ENCODE data around the gene TTC3.
"Not testable (repeated sequence)": the region's sequence is repeated elsewhere in the genome, so short reads cannot be mapped to it uniquely, and the experiment has no call there.

Gene TTC3

GRCh38 chr21:37220981-37221664 is 148.1 kb downstream of the TTC3 start:
- H3K27me3 Mint-ChIP-seq (ENCODE audit: low read depth): no peaks in the 10 kb centered on the region
- H3K4me1 Mint-ChIP-seq: no peaks in the 10 kb centered on the region
- no peak for TF ChIP-seq CTCF (IDR thresholded peaks at IDR 0.05; ENCODE audit: unreplicated experiment in 3 of 3)
- H3K4me3 Mint-ChIP-seq: peak overlapping the region; percentile 80 to 84 (median 84)
- H3K36me3 Mint-ChIP-seq (ENCODE audit: low read depth): peaks cover 68% of the 10 kb centered on the region
- H3K9me3 Mint-ChIP-seq: peaks cover 4% of the 10 kb centered on the region
- peak overlapping the region in 1 of 3 experiments; percentile 56 for H3K27ac Mint-ChIP-seq

- not testable (repeated sequence) for H3K9me3 Mint-ChIP-seq; H3K27me3 Mint-ChIP-seq (ENCODE audit: low read depth); H3K27ac Mint-ChIP-seq; H3K4me3 Mint-ChIP-seq; H3K4me1 Mint-ChIP-seq
- peaks cover 78% of the 10 kb centered on the region for H3K36me3 Mint-ChIP-seq (ENCODE audit: low read depth)
These were observed 149.2 kb downstream of the TTC3 start for GRCh38 chr21:37222248-37222647.

GRCh38 chr21:37223804-37224345 is 150.8 kb downstream of the TTC3 start:
- no peak overlapping the region for H3K4me3 Mint-ChIP-seq
- H3K27me3 Mint-ChIP-seq (ENCODE audit: low read depth): no peaks in the 10 kb centered on the region
- peaks cover 4% of the 10 kb centered on the region for H3K9me3 Mint-ChIP-seq
- TF ChIP-seq CTCF (IDR thresholded peaks at IDR 0.05; ENCODE audit: unreplicated experiment in 3 of 3): no peak
- H3K27ac Mint-ChIP-seq: no peak overlapping the region
- no peaks in the 10 kb centered on the region for H3K4me1 Mint-ChIP-seq
- H3K36me3 Mint-ChIP-seq (ENCODE audit: low read depth): peaks cover 80% of the 10 kb centered on the region

GRCh38 chr21:37224861-37225839 is 152.1 kb downstream of the TTC3 start:
- Mint-ChIP-seq H3K9me3 (peaks cover 4% of the 10 kb centered on the region), H3K4me1 (no peaks in the 10 kb centered on the region), H3K27me3 (ENCODE audit: low read depth) (no peaks in the 10 kb centered on the region), H3K27ac (no peak overlapping the region), H3K4me3 (no peak overlapping the region), H3K36me3 (ENCODE audit: low read depth) (peaks cover 79% of the 10 kb centered on the region)
- no peak for TF ChIP-seq CTCF (IDR thresholded peaks at IDR 0.05; ENCODE audit: unreplicated experiment in 3 of 3)

- peaks cover 79% of the 10 kb centered on the region for H3K36me3 Mint-ChIP-seq (ENCODE audit: low read depth)
- no peak overlapping the region for H3K4me3 Mint-ChIP-seq
- no peak overlapping the region for H3K27ac Mint-ChIP-seq
- peaks cover 4% of the 10 kb centered on the region for H3K9me3 Mint-ChIP-seq
- TF ChIP-seq CTCF (IDR thresholded peaks at IDR 0.05; ENCODE audit: unreplicated experiment in 3 of 3): no peak
- H3K4me1 Mint-ChIP-seq: no peaks in the 10 kb centered on the region
- H3K27me3 Mint-ChIP-seq (ENCODE audit: low read depth): no peaks in the 10 kb centered on the region
These were observed 153.2 kb downstream of the TTC3 start for GRCh38 chr21:37226041-37226920.

Measured in nephron (organoid).